Epidermal melanocyte (primary cell): ENCODE measurements around the gene TTLL5.
A peak's percentile ranks its signal among the peaks of the same experiment; 100 is the strongest.

Experiments used
- DNase-seq: peaks from one replicate; pipeline ENCODE4 v3.0.0; 2011; ENCODE audit warnings: low spot score; ENCODE audit not compliant: insufficient read length

TTLL5 gene

DNA sequence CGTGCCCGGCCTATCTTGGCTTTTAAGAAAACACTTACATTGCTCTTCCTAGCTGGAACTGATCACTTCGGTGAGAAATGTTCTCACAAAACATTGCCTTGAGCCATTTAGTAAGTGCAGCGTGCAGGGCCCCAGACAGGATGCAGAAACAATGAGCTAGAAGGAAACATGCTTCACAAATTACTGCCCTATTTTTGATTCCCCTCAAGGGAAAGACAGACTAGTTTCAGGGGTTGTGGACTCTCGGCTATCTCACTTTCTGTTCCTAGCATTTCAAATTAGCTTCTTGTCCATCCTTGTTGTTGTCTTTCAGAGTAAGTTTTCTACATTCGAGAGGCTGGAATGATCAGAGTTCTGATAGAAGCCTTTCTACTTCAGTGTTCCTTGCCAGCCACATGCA lies 299.2 kb downstream of the TTLL5 start:
- peak; percentile 50 for DNase-seq

- DNase-seq: no peak
Observed at GRCh38 chr14:75961662-75962061, 300.6 kb downstream of the TTLL5 start.

- no peak for DNase-seq
Observed at GRCh38 chr14:75967866-75968265, 306.8 kb downstream of the TTLL5 start.

GRCh38 chr14:75968456-75968855 lies 307.4 kb downstream of the TTLL5 start:
- no peak for DNase-seq

- no peak for DNase-seq
Observed at GRCh38 chr14:75969126-75969525, 308.1 kb downstream of the TTLL5 start.

- no peak for DNase-seq
Observed at GRCh38 chr14:75969891-75970290, 308.8 kb downstream of the TTLL5 start.

DNA sequence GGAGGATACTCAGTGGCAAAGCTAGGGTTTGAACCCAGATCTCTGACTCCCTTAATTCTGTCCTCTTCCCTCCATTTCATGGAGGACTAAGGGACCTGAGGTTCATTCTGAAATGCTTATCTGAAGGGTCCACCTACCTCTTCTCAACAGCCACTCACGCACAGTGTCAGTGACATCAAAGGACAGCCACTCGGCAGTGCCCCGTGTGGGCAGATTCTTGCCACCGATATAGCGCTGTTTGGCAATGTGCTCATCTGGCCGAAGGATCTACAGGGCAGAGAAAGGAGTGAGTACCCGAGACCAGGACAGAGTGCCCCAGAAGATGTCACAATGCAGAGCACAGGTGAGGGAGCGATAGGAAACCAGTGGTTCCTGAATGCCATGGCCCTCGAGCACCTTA lies 309.9 kb downstream of the TTLL5 start:
- no peak for DNase-seq

DNA sequence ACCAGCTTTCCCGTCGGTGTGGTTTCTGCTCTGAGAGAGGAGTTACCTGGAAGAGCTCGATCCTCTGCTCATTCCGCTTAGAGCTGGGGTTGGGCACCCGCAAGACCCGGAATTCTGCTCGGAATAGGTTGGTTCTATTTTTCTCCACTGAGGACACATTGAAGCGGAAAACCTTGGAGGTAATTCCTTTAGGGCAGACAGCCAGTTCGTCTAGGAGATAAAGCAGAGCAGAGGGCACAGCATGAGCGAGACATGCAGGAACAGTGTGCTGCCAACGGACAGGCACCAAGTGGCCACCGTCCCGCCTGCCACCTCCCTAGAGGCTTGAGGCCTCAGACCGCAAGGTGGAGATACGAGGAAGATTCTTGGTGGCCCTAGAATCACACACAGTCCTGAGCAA lies 310.5 kb downstream of the TTLL5 start:
- DNase-seq: no peak

- no peak for DNase-seq
Observed at GRCh38 chr14:75972801-75973421, 311.9 kb downstream of the TTLL5 start.

DNA sequence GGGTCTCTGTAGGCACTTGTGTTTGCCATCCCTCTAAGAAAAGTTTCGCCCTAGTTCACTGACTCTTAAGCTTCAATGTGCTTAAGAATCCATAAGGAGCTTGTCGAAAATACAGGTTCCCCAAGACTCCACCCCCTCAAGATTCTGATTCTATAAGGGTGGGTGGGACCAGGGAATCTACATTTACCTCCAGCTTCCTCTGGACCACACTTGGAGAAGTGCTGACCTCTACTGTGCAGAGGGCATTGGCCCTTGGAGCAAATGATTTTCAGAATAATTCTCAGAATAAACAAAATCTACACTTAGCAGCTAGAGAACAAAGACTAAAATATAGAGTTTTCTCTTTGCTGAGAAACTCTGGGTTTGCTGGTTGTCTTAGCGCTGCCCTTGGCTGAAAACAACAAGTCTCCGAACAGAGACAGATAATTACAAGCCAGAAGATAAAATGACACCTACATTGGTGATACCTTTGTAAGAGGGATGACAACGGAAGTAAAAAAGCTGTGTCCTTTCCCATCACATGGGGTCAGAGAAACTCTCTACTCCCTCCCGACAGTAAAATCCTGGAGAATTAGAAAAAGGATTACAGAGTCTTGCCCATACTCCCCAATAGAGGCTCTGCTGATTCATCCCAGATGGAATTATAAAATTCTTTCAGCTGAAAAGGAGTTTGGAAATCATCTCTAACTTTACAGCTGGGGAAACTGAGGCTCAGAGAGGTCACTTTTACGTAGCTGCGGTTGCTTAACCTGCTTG lies 316.0 kb downstream of the TTLL5 start:
- no peak for DNase-seq

DNA sequence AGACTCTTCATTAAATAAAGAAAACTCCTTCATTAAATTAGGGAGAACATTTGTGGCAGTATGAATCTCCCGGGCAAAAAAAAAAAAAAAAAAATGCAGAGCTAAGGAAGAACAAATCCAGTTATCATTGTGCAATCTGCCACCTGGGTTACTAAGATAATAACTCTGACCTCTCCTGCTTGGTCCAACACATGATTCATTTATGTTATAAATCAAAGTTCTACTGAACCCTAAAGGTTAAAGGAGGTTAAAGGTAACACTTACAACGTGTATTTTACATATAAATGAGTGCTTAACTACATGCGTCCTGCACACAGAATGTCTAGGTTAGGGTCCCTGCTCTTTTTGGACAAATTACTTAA lies 316.5 kb downstream of the TTLL5 start:
- DNase-seq: no peak

- no peak for DNase-seq
Observed at GRCh38 chr14:75978249-75978731, 317.2 kb downstream of the TTLL5 start.

DNA sequence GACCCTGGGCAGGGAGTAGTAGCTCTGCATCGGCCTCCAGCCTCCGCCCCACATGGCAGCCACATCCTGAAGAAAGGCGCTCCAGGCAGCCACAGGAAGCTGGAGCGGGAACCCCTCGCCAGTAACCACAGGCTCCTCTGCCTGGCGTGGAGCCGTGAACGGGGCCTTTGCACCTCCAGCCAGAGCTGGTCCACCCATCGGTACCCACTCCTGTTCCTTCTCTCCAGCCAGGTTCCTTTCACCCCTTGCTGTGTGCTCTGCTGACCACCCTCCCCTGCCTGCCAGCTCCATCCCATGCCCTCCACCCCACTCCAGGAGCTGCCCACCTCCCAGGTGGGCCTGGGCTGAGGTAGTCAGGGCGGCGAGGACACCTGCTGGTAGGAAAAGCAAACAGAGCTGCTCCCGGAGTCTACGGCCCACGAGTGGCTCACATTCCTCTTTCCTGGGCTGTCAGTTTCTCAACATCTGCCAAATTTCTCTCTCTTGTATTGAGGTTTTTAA lies 318.1 kb downstream of the TTLL5 start:
- DNase-seq: no peak

DNA sequence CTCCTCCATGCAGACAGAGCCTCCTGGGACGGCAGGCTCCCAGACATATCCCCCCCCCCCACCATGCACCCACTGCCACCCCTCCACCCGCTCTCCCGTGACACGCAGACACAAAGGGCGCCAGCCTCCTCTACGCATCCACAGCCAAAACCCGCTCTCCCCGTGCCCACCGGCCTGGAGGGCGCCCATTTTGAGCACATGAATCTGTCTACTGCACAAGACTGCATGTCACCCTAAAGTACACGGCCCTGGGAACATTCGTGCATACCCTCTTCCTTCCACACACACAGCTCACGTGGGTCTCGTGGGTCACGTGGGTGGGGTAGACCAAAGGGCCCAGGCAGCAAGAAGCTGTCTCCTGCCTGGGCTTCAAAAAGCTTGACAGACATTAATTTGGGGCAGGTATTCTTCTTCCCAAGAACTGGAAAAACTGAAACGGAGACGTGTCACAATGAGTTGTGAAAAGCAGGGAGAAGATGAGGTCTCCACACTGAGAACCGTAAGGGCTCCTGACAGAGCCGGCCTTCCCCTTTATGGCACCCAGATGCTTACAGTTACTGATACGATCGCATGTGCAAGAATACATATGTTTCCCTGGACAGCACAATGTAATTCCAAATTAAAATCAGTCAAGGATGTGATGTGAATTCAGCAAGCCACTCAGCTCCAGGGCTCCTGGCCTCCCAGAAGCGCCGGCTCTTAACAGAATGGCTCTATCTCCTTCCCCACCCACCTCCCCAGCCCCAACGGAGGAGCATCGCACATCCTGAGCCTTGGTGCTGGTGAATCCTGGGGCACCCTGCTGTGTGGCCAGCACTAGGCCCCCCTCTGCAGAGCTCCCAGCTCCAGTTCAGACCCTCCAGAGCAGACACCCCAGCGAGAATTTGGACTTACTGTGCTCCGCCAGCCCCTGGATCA lies 318.9 kb downstream of the TTLL5 start:
- no peak for DNase-seq

DNA sequence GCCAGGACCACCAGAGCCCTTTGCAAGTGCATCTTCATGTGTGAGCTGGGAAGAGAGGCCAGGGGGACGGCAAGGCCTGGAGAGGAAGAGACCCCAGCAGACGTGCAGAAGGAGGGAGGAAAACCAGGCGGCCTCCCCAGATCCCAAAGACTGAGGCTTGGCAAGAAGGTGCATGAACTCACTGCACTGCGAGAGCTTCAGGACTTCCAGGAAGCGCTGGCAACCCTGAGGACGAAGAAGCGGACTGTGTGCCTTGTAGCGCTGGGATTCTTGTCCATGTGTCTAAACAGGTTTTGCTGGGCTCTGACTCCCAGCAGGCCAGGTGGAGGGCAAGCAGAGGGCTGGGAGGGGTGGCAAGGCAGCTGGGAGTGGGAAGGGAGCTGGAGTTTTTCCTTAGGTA lies 319.8 kb downstream of the TTLL5 start:
- no peak for DNase-seq

DNA sequence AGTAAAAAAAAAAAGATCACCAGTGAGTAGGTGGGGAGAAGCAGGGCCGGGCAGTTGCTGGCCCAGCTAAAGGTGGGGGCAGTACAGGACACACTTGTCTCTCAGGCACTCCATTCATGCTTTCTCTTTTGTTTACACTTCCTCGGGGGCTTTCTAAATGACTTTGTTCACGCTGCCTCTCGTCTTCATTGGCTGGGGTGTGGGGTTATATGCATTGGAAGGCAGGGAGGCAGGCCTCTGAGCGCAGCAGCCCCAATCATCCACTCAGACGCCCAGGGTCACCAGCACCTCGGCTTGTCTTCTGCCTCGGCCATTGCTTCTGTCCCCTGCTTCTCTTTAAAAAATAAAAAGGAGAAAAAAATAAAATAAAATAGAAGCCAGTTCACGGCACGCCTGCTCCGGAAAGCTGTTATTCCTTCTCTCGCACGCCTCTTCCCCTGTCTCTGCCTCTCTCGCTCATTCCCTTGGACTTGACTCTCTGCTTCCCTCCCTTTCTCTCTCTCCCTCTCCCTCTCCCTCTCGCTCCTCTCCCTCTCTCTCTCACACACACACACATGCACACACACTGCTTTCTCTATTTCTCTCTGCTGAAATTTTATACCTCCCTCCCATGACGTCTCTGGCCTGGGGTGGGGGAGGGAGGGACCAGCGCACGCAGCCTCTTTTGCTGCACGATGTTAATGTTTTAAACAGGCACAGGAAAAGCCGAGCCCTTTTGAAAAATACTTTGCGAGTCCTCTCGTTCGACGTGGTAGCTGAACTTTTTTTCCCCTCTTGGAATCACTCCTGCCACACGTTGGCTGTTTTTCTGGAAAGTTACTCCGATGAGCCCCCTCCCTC lies 320.6 kb downstream of the TTLL5 start, which contains the start of gene TGFB3:
TSS of gene TGFB3 (minus strand) at position 570 of the 840 bp plus-strand sequence. CDS start 1,102 bp downstream, outside the sequence.
- DNase-seq: peak; percentile 87

GRCh38 chr14:75982266-75983018 lies 321.4 kb downstream of the TTLL5 start:
- peak; percentile 45 for DNase-seq

- DNase-seq: no peak
Observed at GRCh38 chr14:75983019-75983358, 321.9 kb downstream of the TTLL5 start.

DNA sequence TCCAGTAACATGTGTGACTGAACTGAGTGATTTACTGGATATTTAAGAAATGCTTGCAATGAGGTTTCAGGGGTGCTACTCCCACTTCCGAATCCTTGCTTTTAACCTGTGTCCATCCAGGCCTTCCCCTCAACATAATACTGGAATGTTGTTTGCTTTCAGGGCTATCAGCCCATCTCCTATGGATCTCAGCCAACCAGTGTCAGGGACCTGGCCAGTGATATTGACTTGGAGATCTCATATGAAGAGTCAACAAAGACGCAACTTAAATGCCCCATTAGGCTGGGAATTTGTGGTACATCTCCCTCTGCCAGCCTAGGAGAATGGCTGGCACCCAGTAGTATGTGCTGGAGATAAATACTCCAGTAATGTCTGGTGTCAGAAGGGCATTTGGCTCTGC lies 323.6 kb downstream of the TTLL5 start:
- no peak for DNase-seq
